ENCODE results near the gene FH.

FH gene

GRCh38 chr1:241519308-241520079 lies at the start of gene FH:
FH (minus strand) TSS chr1:241519755; CDS start chr1:241519722, 33 bp downstream.
- peak; percentile 83 to 90 for DNase-seq (ENCODE audit: low read depth in 2 of 2)

GRCh38 chr1:241560849-241561187 lies 41.3 kb upstream of the FH start:
- no peak for DNase-seq (ENCODE audit: low read depth in 2 of 2)

GRCh38 chr1:241560146-241560848 lies 40.7 kb upstream of the FH start:
- DNase-seq (ENCODE audit: low read depth in 2 of 2) = no peak

- no peak for DNase-seq (ENCODE audit: low read depth in 2 of 2)
Measured at GRCh38 chr1:241557551-241558193, 38.1 kb upstream of the FH start.

- DNase-seq (ENCODE audit: low read depth in 2 of 2) = no peak
Measured at GRCh38 chr1:241557031-241557430, 37.5 kb upstream of the FH start.

GRCh38 chr1:241555526-241555925 lies 36.0 kb upstream of the FH start:
- no peak for DNase-seq (ENCODE audit: low read depth in 2 of 2)

- DNase-seq (ENCODE audit: low read depth in 2 of 2) = no peak
Measured at GRCh38 chr1:241553886-241554592, 34.5 kb upstream of the FH start.

GRCh38 chr1:241551759-241552638 lies 32.4 kb upstream of the FH start:
- DNase-seq (ENCODE audit: low read depth in 2 of 2) = peak; percentile 31 to 43

GRCh38 chr1:241550318-241550717 lies 30.8 kb upstream of the FH start:
- no peak for DNase-seq (ENCODE audit: low read depth in 2 of 2)

GRCh38 chr1:241548008-241548407 lies 28.5 kb upstream of the FH start:
- DNase-seq (ENCODE audit: low read depth in 2 of 2) = no peak

GRCh38 chr1:241542199-241542907 lies 22.8 kb upstream of the FH start:
- DNase-seq (ENCODE audit: low read depth in 2 of 2) = no peak

- DNase-seq (ENCODE audit: low read depth in 2 of 2) = no peak
Measured at GRCh38 chr1:241536969-241537368, 17.4 kb upstream of the FH start.

GRCh38 chr1:241536304-241536703 lies 16.7 kb upstream of the FH start:
- no peak for DNase-seq (ENCODE audit: low read depth in 2 of 2)

GRCh38 chr1:241533326-241534115 lies 14.0 kb upstream of the FH start:
- no peak for DNase-seq (ENCODE audit: low read depth in 2 of 2)

- DNase-seq (ENCODE audit: low read depth in 2 of 2) = no peak
Measured at GRCh38 chr1:241532864-241533263, 13.3 kb upstream of the FH start.

GRCh38 chr1:241532162-241532531 lies 12.6 kb upstream of the FH start, which contains the start of gene KMO:
KMO (plus strand) TSS chr1:241532378; CDS start chr1:241532445, 67 bp downstream.
- DNase-seq (ENCODE audit: low read depth in 2 of 2) = no peak

- DNase-seq (ENCODE audit: low read depth in 2 of 2) = no peak
Measured at GRCh38 chr1:241531195-241532161, 11.9 kb upstream of the FH start.

- no peak for DNase-seq (ENCODE audit: low read depth in 2 of 2)
Measured at GRCh38 chr1:241527146-241527545, 7.6 kb upstream of the FH start.

- no peak for DNase-seq (ENCODE audit: low read depth in 2 of 2)
Measured at GRCh38 chr1:241525026-241525425, 5.5 kb upstream of the FH start.

All from stimulated activated CD4-positive, alpha-beta T cell treated with anti-CD3 and anti-CD28 coated beads, Interleukin-15, amount 100 ng/mL, for 48 hours (primary cell).